GM08714 (cell line): ENCODE measurements around the gene DPP10.

ENCODE experiments used
- H3K4me3 ChIP-seq: fragments of 200-500 bp; sonication (Bioruptor generic); 2 replicates; pipeline ENCODE4 v1.5.1; 2014; ENCODE audit warnings: mild to moderate bottlenecking, low read length, inconsistent platforms
- ZNF274 ChIP-seq: IDR thresholded peaks from 2 replicates; pipeline ENCODE4 v1.6.1; 2012; ENCODE audit warnings: mild to moderate bottlenecking, low read depth, low read length

The DPP10 gene

GRCh38 chr2:115624332-115624731 is 1181.9 kb downstream of the DPP10 start:
- TF ChIP-seq ZNF274: no peak
- no peak overlapping the region for H3K4me3 ChIP-seq

- TF ChIP-seq ZNF274: no peak
- no peak overlapping the region for H3K4me3 ChIP-seq
Observed at GRCh38 chr2:115634578-115634977, 1192.1 kb downstream of the DPP10 start.

GRCh38 chr2:115635430-115635829 is 1193.0 kb downstream of the DPP10 start:
- H3K4me3 ChIP-seq: no peak overlapping the region
- no peak for TF ChIP-seq ZNF274

- H3K4me3 ChIP-seq: no peak overlapping the region
- no peak for TF ChIP-seq ZNF274
Observed at GRCh38 chr2:115649731-115650130, 1207.3 kb downstream of the DPP10 start.

GRCh38 chr2:115650827-115651226 is 1208.4 kb downstream of the DPP10 start:
- TF ChIP-seq ZNF274: no peak
- H3K4me3 ChIP-seq: no peak overlapping the region

GRCh38 chr2:115652652-115653051 is 1210.2 kb downstream of the DPP10 start:
- H3K4me3 ChIP-seq: no peak overlapping the region
- TF ChIP-seq ZNF274: no peak

GRCh38 chr2:115654362-115654761 is 1211.9 kb downstream of the DPP10 start:
- H3K4me3 ChIP-seq: no peak overlapping the region
- TF ChIP-seq ZNF274: no peak

- no peak overlapping the region for H3K4me3 ChIP-seq
- TF ChIP-seq ZNF274: no peak
Observed at GRCh38 chr2:115678129-115678528, 1235.7 kb downstream of the DPP10 start.

GRCh38 chr2:115684345-115684744 is 1241.9 kb downstream of the DPP10 start:
- no peak for TF ChIP-seq ZNF274
- H3K4me3 ChIP-seq: no peak overlapping the region

- no peak for TF ChIP-seq ZNF274
Observed at GRCh38 chr2:115691409-115691808, 1249.0 kb downstream of the DPP10 start.

GRCh38 chr2:115694651-115695050 is 1252.2 kb downstream of the DPP10 start:
- no peak overlapping the region for H3K4me3 ChIP-seq
- no peak for TF ChIP-seq ZNF274

More at GRCh38 chr2:115691409-115691808, 1249.0 kb downstream of the DPP10 start:
- no peak overlapping the region for H3K4me3 ChIP-seq

- TF ChIP-seq ZNF274: no peak
- no peak overlapping the region for H3K4me3 ChIP-seq
Observed at GRCh38 chr2:115733190-115733775, 1290.8 kb downstream of the DPP10 start.

- no peak overlapping the region for H3K4me3 ChIP-seq
- TF ChIP-seq ZNF274: no peak
Observed at GRCh38 chr2:115738111-115738510, 1295.7 kb downstream of the DPP10 start.

GRCh38 chr2:115739574-115739973 is 1297.1 kb downstream of the DPP10 start:
- TF ChIP-seq ZNF274: no peak
- H3K4me3 ChIP-seq: no peak overlapping the region

GRCh38 chr2:115746151-115746550 is 1303.7 kb downstream of the DPP10 start:
- no peak for TF ChIP-seq ZNF274
- no peak overlapping the region for H3K4me3 ChIP-seq

GRCh38 chr2:115757286-115757685 is 1314.8 kb downstream of the DPP10 start:
- no peak for TF ChIP-seq ZNF274
- no peak overlapping the region for H3K4me3 ChIP-seq
